GM13977 (cell line): ENCODE results near the gene DNAJA3.

Source experiments
- DNase-seq: peaks from one replicate; pipeline ENCODE4 v3.0.0; 2012; ENCODE audit warnings: low spot score
- in situ Hi-C: fragments of 300-500 bp; cut with MboI; formaldehyde crosslinking; loops from one replicate; pipeline ENCODE4 v1.12.0; 2022; ENCODE audit warnings: low sequenced_read_pairs, low pct_unique_long_range_greater_than_20kb, mixed read lengths, inconsistent platforms; ENCODE audit not compliant: unreplicated experiment
- TF ChIP-seq, protein P1 (sequence below): IDR thresholded peaks from 2 replicates; pipeline ENCODE4 v1.5.1; 2012; ENCODE audit warnings: mild to moderate bottlenecking, control low read depth; ENCODE audit not compliant: insufficient read depth; ENCODE audit errors: extremely low read depth, missing control alignments

The DNAJA3 gene

DNA sequence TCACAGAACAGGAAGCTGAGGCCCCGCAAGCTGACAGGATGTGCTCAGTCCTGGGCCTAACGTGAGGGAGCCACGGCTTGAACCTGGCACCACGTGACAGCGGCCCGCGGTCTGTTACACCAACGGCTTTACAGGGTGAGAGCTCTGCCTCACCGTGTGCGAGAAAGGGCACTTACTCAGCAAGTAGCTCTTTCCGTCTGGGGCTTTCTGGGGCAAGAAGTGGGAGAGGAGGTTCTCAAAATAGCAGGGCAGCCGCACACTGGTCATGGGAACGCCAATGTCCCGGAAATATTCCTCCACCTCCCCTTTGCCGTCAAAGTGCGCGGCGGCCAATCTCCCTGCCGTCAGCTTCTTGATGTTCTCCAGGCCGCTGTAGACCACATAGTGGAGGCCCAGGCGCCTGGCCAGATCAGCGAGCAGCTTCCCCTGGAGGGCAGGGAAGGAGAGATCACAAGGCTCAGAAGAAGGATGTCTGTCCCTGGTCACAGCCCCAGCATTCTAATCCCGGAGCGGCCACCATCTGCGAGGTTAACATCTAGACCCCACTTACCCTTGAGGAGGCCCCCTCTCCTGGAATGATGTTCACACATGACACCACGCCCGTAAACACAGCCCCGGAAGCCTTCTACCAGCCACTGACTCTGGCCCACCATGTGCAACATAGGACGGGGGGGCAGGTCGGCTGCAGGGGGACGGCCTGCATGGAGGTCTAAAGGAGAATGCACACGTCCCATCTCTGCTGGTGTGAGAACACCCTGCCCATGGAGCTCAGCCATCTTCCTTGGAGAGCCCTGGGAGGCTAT is 40.5 kb downstream of the DNAJA3 start:
- in situ Hi-C loops: no loop called here
- TF ChIP-seq, protein P1, sequence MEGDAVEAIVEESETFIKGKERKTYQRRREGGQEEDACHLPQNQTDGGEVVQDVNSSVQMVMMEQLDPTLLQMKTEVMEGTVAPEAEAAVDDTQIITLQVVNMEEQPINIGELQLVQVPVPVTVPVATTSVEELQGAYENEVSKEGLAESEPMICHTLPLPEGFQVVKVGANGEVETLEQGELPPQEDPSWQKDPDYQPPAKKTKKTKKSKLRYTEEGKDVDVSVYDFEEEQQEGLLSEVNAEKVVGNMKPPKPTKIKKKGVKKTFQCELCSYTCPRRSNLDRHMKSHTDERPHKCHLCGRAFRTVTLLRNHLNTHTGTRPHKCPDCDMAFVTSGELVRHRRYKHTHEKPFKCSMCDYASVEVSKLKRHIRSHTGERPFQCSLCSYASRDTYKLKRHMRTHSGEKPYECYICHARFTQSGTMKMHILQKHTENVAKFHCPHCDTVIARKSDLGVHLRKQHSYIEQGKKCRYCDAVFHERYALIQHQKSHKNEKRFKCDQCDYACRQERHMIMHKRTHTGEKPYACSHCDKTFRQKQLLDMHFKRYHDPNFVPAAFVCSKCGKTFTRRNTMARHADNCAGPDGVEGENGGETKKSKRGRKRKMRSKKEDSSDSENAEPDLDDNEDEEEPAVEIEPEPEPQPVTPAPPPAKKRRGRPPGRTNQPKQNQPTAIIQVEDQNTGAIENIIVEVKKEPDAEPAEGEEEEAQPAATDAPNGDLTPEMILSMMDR: no peak
- DNase-seq: no peak

DNA sequence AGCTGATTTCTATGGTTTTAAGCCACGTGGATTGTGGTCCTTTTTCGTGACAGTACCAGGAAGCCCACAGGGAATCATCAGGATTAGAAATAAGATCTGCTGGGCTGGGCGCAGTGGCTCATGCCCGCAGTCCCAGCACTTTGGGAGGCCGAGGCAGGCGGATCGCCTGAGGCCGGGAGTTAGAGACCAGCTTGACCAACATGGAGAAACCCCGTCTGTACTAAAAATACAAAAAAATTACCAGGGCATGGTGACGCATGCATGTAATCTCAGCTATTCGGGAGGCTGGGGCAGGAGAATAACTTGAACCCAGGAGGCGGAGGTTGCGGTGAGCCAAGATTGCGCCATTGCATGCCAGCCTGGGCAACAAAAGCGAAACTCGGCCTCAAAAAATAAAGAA is 42.2 kb downstream of the DNAJA3 start:
- in situ Hi-C loops: no loop called here
- no peak for DNase-seq
- TF ChIP-seq, protein P1: no peak

DNA sequence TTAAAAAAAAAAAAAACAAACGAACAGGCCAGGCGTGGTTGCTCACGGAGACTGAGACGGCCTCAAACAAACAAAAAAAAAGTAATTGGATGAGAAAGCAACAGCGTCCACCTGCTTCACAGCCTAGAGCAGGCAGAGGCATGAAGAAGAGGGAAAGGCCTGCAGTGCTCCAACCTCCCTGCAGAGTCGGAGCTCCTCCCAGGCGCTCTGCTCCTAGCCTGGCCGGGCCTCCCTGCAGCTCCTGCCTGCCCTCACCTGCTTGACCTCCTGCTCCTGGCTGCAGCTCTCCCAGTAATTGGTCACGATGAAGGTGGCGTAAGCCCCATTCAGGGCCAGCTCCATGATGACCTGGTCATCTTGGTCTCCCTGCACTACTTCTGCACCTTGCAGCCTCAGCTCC is 43.3 kb downstream of the DNAJA3 start:
- DNase-seq: no peak
- in situ Hi-C loops: no loop called here
- TF ChIP-seq, protein P1: no peak

DNA sequence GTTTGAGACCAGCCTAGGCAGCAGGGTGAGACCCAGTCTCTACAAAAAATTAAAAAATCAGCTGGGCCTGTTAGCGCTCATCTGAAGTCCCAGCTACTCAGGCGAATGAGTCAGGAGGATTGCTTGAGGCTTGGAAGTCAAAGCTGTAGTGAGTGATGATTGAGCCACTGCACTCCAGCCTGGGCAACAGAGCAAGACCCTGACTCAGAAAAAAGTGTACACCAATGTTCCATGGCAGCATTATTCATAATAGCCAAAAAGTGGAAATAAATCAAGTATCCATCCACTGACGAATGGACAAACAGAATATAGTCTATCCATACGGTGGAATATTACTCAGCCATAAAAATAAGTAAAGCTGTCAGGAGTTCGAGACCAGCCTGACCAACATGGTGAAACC is 46.2 kb downstream of the DNAJA3 start:
- DNase-seq: no peak
- TF ChIP-seq, protein P1: no peak
- in situ Hi-C loops: no loop called here

DNA sequence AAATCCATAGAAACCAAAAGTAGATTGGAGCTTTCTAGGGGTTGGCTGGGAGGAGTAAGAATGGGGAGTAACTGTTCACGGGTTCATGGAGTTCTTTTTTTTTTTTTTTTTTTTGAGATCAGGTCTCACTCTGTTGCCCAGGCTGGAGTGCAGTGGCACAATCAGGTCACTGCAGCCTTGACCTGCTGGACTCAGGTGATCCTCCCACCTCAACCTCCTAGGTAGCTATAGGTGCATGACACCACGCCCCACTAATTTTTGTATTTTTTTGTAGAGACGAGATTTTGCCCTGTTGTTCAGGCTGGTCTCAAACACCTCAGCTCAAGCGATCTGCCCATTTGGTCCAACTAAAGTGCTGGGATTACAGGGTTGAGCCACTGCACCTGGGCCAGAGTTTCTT is 47.2 kb downstream of the DNAJA3 start:
- TF ChIP-seq, protein P1: no peak
- in situ Hi-C loops: no loop called here
- DNase-seq: no peak

DNA sequence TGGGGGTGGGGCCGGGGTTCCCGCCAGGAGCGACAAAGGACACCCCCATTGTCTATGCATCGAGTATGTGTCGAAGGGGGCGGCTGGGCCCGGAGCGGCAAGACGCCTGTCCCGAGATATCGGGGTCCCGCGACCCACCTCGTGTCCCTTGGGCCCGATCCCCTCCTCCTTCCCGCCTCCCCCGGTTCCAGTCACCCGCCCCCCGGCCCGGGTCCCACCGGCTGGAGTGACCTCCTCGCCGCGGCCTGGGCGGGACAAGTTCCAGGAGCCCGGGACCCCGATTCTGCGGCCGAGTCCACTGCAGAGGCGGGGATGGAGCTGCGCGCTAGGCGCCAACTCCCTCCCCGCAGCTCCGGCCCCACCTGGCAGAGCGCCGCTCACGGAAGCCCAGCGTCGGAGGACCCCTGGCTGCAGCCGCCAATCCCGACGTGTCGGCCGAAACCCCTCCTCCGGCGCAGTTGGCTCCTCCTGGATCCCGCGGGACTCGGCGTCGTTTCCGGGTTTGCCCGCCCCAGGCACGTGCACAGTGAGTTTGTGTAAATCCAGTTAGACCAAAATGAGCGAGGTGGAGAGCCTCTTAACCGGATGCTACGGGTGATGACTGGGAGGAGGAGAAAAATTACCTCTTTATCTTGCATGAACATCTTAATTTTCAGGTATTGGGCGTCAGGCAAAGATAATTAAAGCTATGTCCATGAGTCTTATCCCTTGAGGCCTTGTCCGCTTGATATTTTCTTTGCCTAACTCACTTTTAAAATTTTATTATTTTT is 48.7 kb downstream of the DNAJA3 start, which contains the start of gene NMRAL1:
Gene NMRAL1, minus strand, starts transcription at position 434 of the 770 bp plus-strand sequence. CDS start 493 bp downstream, outside the sequence.
- in situ Hi-C loops: no loop called here
- peak; percentile 95 for DNase-seq
- TF ChIP-seq, protein P1: peak; percentile 11
